Prostate gland (tissue), 2 donors: ENCODE measurements around the gene TMC8.

Experiments
- POLR2AphosphoS5 ChIP-seq: sonication (generic); formaldehyde crosslinking; IDR thresholded peaks from one replicate; pipeline ENCODE4 v1.6.1; 2017; ENCODE audit warnings: antibody characterized with exemption
- TF ChIP-seq, protein P1 (sequence below), 4 experiments: fragments of 200-600 bp in 2 of 4; fragments of 450-650 bp in 2 of 4; sonication (generic) in 2 of 4; IDR thresholded peaks; 1 replicate in 3 of 4; 2 replicates in 1 of 4; pipeline ENCODE4 v1.5.1; 2016 to 2019; ENCODE audit warnings: antibody characterized with exemption in 4 of 4, mild to moderate bottlenecking in 2 of 4, moderate library complexity in 2 of 4

DNA sequence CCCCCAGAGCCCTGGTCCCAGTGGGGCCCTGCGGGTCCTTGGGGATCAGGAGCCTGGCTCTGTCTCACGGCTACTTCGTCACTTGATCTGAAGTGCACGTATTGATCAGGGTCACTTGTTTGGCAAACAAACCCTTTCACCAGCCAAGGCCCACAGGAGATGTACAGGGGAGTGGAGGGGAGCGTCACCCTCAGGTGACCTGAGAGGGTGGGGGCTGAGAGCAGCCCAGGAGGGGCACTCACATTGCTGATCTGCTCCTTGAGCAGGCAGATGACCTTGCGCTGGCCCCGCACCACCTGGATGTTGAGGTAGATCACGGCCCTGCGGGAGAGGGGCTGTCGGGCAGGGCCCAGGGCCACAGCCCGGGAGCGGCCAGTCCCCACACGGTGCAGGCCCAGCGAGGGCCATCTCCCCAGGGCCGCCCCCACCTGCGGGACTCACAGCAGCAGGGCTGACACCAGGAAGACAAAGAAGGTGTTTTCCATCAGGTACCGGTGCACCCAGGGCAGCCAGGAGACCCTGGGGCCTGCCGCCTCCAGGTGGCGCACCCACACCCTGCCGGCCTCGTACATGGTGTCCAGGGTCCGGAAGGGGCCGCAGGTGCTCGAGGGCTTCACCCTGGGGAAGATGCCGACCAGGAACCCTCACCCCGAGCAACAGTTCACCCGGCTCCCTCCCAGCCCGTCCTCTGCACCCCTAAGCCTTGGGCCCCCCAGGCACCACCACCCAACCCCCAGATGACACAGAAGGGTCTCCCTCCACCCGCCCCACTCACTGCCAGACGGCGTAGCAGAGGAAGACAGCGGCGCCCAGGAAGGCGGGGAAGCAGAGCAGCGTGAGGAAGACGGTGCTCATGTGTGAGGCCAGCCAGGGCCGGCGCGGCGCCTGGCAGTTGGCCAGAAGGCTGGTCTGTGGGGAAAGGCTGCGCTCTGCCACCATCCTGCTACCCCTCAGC lies 13.3 kb upstream of the TMC8 start:
- TF ChIP-seq, protein P1, sequence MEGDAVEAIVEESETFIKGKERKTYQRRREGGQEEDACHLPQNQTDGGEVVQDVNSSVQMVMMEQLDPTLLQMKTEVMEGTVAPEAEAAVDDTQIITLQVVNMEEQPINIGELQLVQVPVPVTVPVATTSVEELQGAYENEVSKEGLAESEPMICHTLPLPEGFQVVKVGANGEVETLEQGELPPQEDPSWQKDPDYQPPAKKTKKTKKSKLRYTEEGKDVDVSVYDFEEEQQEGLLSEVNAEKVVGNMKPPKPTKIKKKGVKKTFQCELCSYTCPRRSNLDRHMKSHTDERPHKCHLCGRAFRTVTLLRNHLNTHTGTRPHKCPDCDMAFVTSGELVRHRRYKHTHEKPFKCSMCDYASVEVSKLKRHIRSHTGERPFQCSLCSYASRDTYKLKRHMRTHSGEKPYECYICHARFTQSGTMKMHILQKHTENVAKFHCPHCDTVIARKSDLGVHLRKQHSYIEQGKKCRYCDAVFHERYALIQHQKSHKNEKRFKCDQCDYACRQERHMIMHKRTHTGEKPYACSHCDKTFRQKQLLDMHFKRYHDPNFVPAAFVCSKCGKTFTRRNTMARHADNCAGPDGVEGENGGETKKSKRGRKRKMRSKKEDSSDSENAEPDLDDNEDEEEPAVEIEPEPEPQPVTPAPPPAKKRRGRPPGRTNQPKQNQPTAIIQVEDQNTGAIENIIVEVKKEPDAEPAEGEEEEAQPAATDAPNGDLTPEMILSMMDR (IDR thresholded peaks at IDR 0.05): peak in 3 of 4 experiments; percentile 47 to 71 (median 58)
- peak; percentile 7 for TF ChIP-seq POLR2AphosphoS5
